Mesothelial cell of epicardium (in vitro differentiated cells): Measurements from ENCODE around the gene TIMM22. TPM values are rescaled to one million over a fixed set of nuclear protein-coding genes. Genes with fewer than 3 reads are reported as not detected.
"Not testable (repeated sequence)": the region's sequence is repeated elsewhere in the genome, so short reads cannot be mapped to it uniquely, and the experiment has no call there.

Experiments
- DNase-seq, 2 experiments: peaks; one replicate each; pipeline ENCODE4 v3.0.0; 2021; ENCODE audit warnings: low spot score in 2 of 2; ENCODE audit not compliant: unreplicated experiment in 2 of 2
- H3K27ac Mint-ChIP-seq: 2 replicates; pipeline ENCODE4 v1.8.0; 2021; ENCODE audit warnings: mixed read lengths
- H3K27me3 Mint-ChIP-seq: 2 replicates; pipeline ENCODE4 v1.8.0; 2021; ENCODE audit warnings: low read depth, mixed read lengths
- H3K36me3 Mint-ChIP-seq: 2 replicates; pipeline ENCODE4 v1.8.0; 2021; ENCODE audit warnings: mixed read lengths
- H3K4me1 Mint-ChIP-seq: 2 replicates; pipeline ENCODE4 v1.8.0; 2021; ENCODE audit warnings: mixed read lengths
- H3K4me3 Mint-ChIP-seq: 2 replicates; pipeline ENCODE4 v1.8.0; 2021; ENCODE audit warnings: mild to moderate bottlenecking, moderate library complexity, mixed read lengths
- H3K9me3 Mint-ChIP-seq: 2 replicates; pipeline ENCODE4 v1.8.0; 2021; ENCODE audit warnings: mixed read lengths
- CTCF ChIP-seq: fragments of 200-600 bp; sonication (generic); IDR thresholded peaks from one replicate; pipeline ENCODE4 v1.5.0; 2021; ENCODE audit warnings: antibody characterized with exemption; ENCODE audit not compliant: unreplicated experiment
- total RNA-seq: library from RNA; stranded (reverse); gene quantifications from 3 replicates; pipeline ENCODE4 v1.2.1, GENCODE V29; 2021

Gene TIMM22
- total RNA-seq, 1 donor from 2014 or later, result 15.5 TPM

- peaks cover 12% of the 10 kb centered on the region for H3K4me1 Mint-ChIP-seq
- no peaks in the 10 kb centered on the region for H3K27me3 Mint-ChIP-seq
- H3K4me3 Mint-ChIP-seq, result no peak overlapping the region
- H3K36me3 Mint-ChIP-seq, result peaks cover 17% of the 10 kb centered on the region
- H3K27ac Mint-ChIP-seq, result no peak overlapping the region
- no peaks in the 10 kb centered on the region for H3K9me3 Mint-ChIP-seq
- TF ChIP-seq CTCF, result no peak
- DNase-seq, result no peak
These were observed 43.3 kb downstream of the TIMM22 start for GRCh38 chr17:1040216-1040600.

- Mint-ChIP-seq H3K4me3 (no peak overlapping the region), H3K27me3 (no peaks in the 10 kb centered on the region), H3K4me1 (peaks cover 16% of the 10 kb centered on the region), H3K9me3 (no peaks in the 10 kb centered on the region), H3K36me3 (peaks cover 17% of the 10 kb centered on the region), H3K27ac (no peak overlapping the region)
- no peak for DNase-seq
- no peak for TF ChIP-seq CTCF
These were observed 44.8 kb downstream of the TIMM22 start for GRCh38 chr17:1041746-1042145.

- Mint-ChIP-seq H3K4me1 (peaks cover 23% of the 10 kb centered on the region), H3K27me3 (no peaks in the 10 kb centered on the region), H3K36me3 (peaks cover 17% of the 10 kb centered on the region), H3K27ac (no peak overlapping the region), H3K9me3 (no peaks in the 10 kb centered on the region), H3K4me3 (no peak overlapping the region)
- no peak for TF ChIP-seq CTCF
- DNase-seq, result no peak
These were observed 45.6 kb downstream of the TIMM22 start for GRCh38 chr17:1042486-1042885.

GRCh38 chr17:1043601-1044251 lies 46.8 kb downstream of the TIMM22 start:
- H3K27me3 Mint-ChIP-seq, result no peaks in the 10 kb centered on the region
- H3K4me3 Mint-ChIP-seq, result no peak overlapping the region
- no peak for TF ChIP-seq CTCF
- no peaks in the 10 kb centered on the region for H3K9me3 Mint-ChIP-seq
- H3K4me1 Mint-ChIP-seq, result peaks cover 27% of the 10 kb centered on the region
- peaks cover 17% of the 10 kb centered on the region for H3K36me3 Mint-ChIP-seq
- no peak overlapping the region for H3K27ac Mint-ChIP-seq
- peak in 1 of 2 experiments; percentile 19 for DNase-seq

GRCh38 chr17:1044387-1045009 lies 47.6 kb downstream of the TIMM22 start:
- DNase-seq, H3K4me3 Mint-ChIP-seq, H3K27me3 Mint-ChIP-seq, H3K9me3 Mint-ChIP-seq: not testable (repeated sequence)
- peaks cover 20% of the 10 kb centered on the region for H3K36me3 Mint-ChIP-seq
- peaks cover 29% of the 10 kb centered on the region for H3K4me1 Mint-ChIP-seq
- peak overlapping the region; percentile 82 for H3K27ac Mint-ChIP-seq

- Mint-ChIP-seq H3K4me1 (peaks cover 29% of the 10 kb centered on the region), H3K36me3 (peaks cover 25% of the 10 kb centered on the region), H3K27ac (peak overlapping the region; percentile 50), H3K27me3 (no peaks in the 10 kb centered on the region), H3K4me3 (no peak overlapping the region), H3K9me3 (no peaks in the 10 kb centered on the region)
- TF ChIP-seq CTCF, result no peak
- no peak for DNase-seq
These were observed 48.5 kb downstream of the TIMM22 start for GRCh38 chr17:1045456-1045855.
